WERI-Rb-1 (cell line): ENCODE results near the gene LATS2.

Source experiments
- DNase-seq: peaks from one replicate; pipeline ENCODE4 v3.0.0-alpha.2; 2020
- H3K27ac ChIP-seq: fragments of 250-450 bp; sonication (Bioruptor Pico); 2 replicates; pipeline ENCODE4 v1.5.1; 2020; ENCODE audit warnings: mild to moderate bottlenecking, moderate library complexity
- H3K27me3 ChIP-seq: fragments of 250-450 bp; sonication (Bioruptor Pico); 2 replicates; pipeline ENCODE4 v1.5.1; 2021; ENCODE audit warnings: mild to moderate bottlenecking, low read depth, moderate library complexity; ENCODE audit not compliant: insufficient read depth, severe bottlenecking
- H3K36me3 ChIP-seq: fragments of 250-450 bp; sonication (Bioruptor Pico); 2 replicates; pipeline ENCODE4 v1.5.1; 2020; ENCODE audit warnings: mild to moderate bottlenecking, moderate library complexity
- H3K4me3 ChIP-seq: 2 replicates; pipeline ENCODE4 v1.5.1; 2011; ENCODE audit warnings: low read depth, mild to moderate bottlenecking, control low read depth, low read length
- H3K9me3 ChIP-seq: fragments of 250-450 bp; sonication (Bioruptor Pico); 2 replicates; pipeline ENCODE4 v1.5.1; 2021; ENCODE audit warnings: mild to moderate bottlenecking, moderate library complexity; ENCODE audit not compliant: severe bottlenecking
- TF ChIP-seq, protein P1 (sequence below): IDR thresholded peaks from 2 replicates; pipeline ENCODE4 v1.5.1; 2011; ENCODE audit warnings: low read depth, mild to moderate bottlenecking, control low read depth, inconsistent platforms, low read length

LATS2 gene

DNA sequence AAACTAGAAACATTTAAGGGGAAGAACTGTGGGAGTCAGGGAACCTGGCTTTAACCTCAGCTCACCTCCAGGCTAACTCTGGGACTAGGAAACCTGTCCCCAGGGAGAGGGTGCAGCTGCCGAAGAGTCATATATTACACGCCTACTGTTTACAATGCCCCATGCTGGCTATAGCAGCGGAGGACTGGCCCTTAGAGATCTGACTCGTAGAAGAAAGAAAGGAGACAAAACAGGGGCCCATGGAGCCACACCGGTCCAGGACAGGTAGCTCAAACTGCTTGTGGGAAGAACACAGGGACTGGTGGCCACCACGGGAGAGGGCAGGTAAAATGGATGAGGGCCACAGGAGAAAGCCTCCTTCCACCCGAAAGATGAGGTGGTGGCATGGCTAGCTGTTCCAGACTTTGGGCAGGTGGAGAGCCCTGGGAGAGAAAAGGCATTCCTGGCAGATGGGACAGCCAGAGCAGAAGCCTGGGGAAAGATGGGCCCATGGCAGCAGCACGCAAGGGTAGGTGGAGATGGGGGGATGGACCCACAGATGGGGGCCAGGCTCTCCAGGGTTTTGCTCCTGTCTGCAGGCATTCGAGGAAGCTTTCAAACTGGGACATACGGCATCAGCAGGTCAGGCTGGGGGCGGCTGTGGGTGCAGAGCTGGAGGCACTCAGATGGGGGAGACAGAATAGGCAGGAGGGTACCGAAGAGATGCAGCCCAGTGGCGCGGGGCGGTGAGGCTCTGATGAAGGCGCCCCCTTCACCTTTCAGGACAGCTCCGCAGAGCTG is 69.5 kb downstream of the LATS2 start:
- H3K27ac ChIP-seq: no peak overlapping the region
- no peaks in the 10 kb centered on the region for H3K9me3 ChIP-seq
- no peak for DNase-seq
- H3K36me3 ChIP-seq: peaks cover 4% of the 10 kb centered on the region; the same call in 1 of the 2 replicates
- no peaks in the 10 kb centered on the region for H3K27me3 ChIP-seq
- TF ChIP-seq, protein P1, sequence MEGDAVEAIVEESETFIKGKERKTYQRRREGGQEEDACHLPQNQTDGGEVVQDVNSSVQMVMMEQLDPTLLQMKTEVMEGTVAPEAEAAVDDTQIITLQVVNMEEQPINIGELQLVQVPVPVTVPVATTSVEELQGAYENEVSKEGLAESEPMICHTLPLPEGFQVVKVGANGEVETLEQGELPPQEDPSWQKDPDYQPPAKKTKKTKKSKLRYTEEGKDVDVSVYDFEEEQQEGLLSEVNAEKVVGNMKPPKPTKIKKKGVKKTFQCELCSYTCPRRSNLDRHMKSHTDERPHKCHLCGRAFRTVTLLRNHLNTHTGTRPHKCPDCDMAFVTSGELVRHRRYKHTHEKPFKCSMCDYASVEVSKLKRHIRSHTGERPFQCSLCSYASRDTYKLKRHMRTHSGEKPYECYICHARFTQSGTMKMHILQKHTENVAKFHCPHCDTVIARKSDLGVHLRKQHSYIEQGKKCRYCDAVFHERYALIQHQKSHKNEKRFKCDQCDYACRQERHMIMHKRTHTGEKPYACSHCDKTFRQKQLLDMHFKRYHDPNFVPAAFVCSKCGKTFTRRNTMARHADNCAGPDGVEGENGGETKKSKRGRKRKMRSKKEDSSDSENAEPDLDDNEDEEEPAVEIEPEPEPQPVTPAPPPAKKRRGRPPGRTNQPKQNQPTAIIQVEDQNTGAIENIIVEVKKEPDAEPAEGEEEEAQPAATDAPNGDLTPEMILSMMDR: no peak
- H3K4me3 ChIP-seq: no peak overlapping the region

GRCh38 chr13:20990910-20991525 is 70.4 kb downstream of the LATS2 start:
- TF ChIP-seq, protein P1: no peak
- H3K9me3 ChIP-seq: no peaks in the 10 kb centered on the region
- no peaks in the 10 kb centered on the region for H3K27me3 ChIP-seq
- DNase-seq: no peak
- H3K27ac ChIP-seq: no peak overlapping the region
- no peak overlapping the region for H3K4me3 ChIP-seq
- H3K36me3 ChIP-seq: peaks cover 4% of the 10 kb centered on the region; the same call in 1 of the 2 replicates

GRCh38 chr13:20989656-20990321 is 71.6 kb downstream of the LATS2 start:
- Histone ChIP-seq H3K36me3 (peaks cover 4% of the 10 kb centered on the region; the same call in 1 of the 2 replicates), H3K27me3 (no peaks in the 10 kb centered on the region), H3K27ac (no peak overlapping the region), H3K4me3 (no peak overlapping the region), H3K9me3 (no peaks in the 10 kb centered on the region)
- no peak for DNase-seq
- TF ChIP-seq, protein P1: no peak

DNA sequence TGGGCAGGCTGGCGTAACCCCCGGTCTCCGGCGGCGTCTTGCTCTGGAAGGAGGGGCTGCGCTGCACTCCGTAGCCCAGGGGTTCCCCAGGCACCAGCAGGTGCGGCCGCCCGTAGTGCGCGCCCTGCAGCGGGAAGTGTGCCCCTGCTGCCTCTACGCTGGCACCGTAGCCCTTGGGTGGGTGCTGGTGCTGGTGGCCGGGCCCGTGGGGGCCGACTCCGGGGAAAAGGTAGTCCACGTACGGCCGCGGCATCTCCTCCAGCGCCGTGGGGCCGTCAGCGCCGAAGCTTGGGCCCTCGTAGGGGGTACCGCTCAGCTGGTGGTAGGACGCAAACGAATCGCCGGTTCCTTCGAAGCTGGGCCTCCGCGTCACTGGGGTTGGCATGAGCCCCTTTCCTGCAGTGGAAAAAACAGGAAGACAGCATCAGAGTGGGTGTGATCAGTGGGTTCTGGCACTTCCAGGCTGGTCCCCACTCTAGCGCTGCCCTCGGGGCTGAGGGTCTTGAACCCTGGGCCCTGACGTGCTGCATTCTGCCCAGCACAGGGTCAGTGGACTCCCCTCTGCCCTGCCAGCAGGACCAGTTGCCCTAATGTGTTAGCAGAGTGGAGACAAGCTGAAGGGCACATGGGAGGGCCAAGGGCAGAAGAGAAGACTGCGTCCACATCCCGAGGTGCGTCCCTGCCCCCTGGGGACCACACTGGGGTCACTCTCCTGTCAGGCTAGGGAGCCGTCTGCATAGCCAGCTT is 72.3 kb downstream of the LATS2 start:
- TF ChIP-seq, protein P1: no peak
- H3K9me3 ChIP-seq: no peaks in the 10 kb centered on the region
- H3K27me3 ChIP-seq: no peaks in the 10 kb centered on the region
- no peak for DNase-seq
- peaks cover 4% of the 10 kb centered on the region; the same call in 1 of the 2 replicates for H3K36me3 ChIP-seq
- no peak overlapping the region for H3K4me3 ChIP-seq
- H3K27ac ChIP-seq: no peak overlapping the region

- TF ChIP-seq, protein P1: no peak
- DNase-seq: no peak
- H3K9me3 ChIP-seq: no peaks in the 10 kb centered on the region
- peaks cover 4% of the 10 kb centered on the region; the same call in 1 of the 2 replicates for H3K36me3 ChIP-seq
- no peak overlapping the region for H3K27ac ChIP-seq
- H3K4me3 ChIP-seq: no peak overlapping the region
- H3K27me3 ChIP-seq: no peaks in the 10 kb centered on the region
Observed at GRCh38 chr13:20988033-20988908, 73.1 kb downstream of the LATS2 start.
